Breast epithelium (tissue), 3 donors: ENCODE measurements around the gene DTX3L.

Source experiments
- CTCF ChIP-seq, 3 donors: fragments of 450-650 bp; IDR thresholded peaks; one replicate each; pipeline ENCODE4 v1.5.1; 2016 to 2017; ENCODE audit warnings: antibody characterized with exemption in 3 of 3, mild to moderate bottlenecking in 3 of 3, moderate library complexity in 3 of 3
- POLR2A ChIP-seq: fragments of 450-650 bp; IDR thresholded peaks from one replicate; pipeline ENCODE4 v1.6.1; 2016; ENCODE audit warnings: antibody characterized with exemption, mild to moderate bottlenecking, moderate library complexity

GRCh38 chr3:122578069-122578740, 14.1 kb downstream of the DTX3L start:
- TF ChIP-seq POLR2A (no peak), CTCF (IDR thresholded peaks at IDR 0.05) (no peak)
